NCI-H524 treated with DMSO at 0.1 percent for 48 hours (cell line): ENCODE data around the gene RDH16.

Experiments used
- DNase-seq: peaks from one replicate; lab custom pipeline; 2025; lab: John Stamatoyannopoulos, UW

Gene RDH16

GRCh38 chr12:56957229-56958052 lies at the start of gene RDH16:
Gene RDH16 (minus strand): TSS chr12:56957608. CDS start chr12:56957462, 146 bp downstream.
- no peak for DNase-seq

GRCh38 chr12:57006809-57007475 lies 49.5 kb upstream of the RDH16 start:
- no peak for DNase-seq

GRCh38 chr12:57005980-57006808 lies 48.8 kb upstream of the RDH16 start, which contains the start of gene ZBTB39:
Gene ZBTB39 (minus strand): TSS chr12:57006546. CDS start chr12:57004917, 1,629 bp downstream.
- no peak for DNase-seq

- no peak for DNase-seq
Measured at GRCh38 chr12:57004651-57005050, 47.2 kb upstream of the RDH16 start.

GRCh38 chr12:57003395-57003794 lies 46.0 kb upstream of the RDH16 start:
- no peak for DNase-seq

GRCh38 chr12:57001448-57001906 lies 44.1 kb upstream of the RDH16 start:
- DNase-seq, result no peak

GRCh38 chr12:57000393-57000792 lies 43.0 kb upstream of the RDH16 start:
- DNase-seq, result no peak

- DNase-seq, result no peak
Measured at GRCh38 chr12:56999456-56999855, 42.0 kb upstream of the RDH16 start.

- no peak for DNase-seq
Measured at GRCh38 chr12:56998981-56999380, 41.6 kb upstream of the RDH16 start.

GRCh38 chr12:56998316-56998715 lies 40.9 kb upstream of the RDH16 start:
- no peak for DNase-seq

GRCh38 chr12:56996793-56997545 lies 39.6 kb upstream of the RDH16 start:
- no peak for DNase-seq

GRCh38 chr12:56995930-56996496 lies 38.6 kb upstream of the RDH16 start:
- DNase-seq, result no peak

- no peak for DNase-seq
Measured at GRCh38 chr12:56995201-56995929, 38.0 kb upstream of the RDH16 start.

GRCh38 chr12:56994231-56994746 lies 36.9 kb upstream of the RDH16 start:
- no peak for DNase-seq

- no peak for DNase-seq
Measured at GRCh38 chr12:56993346-56993745, 35.9 kb upstream of the RDH16 start.

- DNase-seq, result no peak
Measured at GRCh38 chr12:56991319-56992246, 34.2 kb upstream of the RDH16 start.

- no peak for DNase-seq
Measured at GRCh38 chr12:56990648-56991318, 33.4 kb upstream of the RDH16 start.

- no peak for DNase-seq
Measured at GRCh38 chr12:56989861-56990610, 32.6 kb upstream of the RDH16 start.
